Stimulated activated CD4-positive, alpha-beta T cell treated with anti-CD3 and anti-CD28 coated beads, Interleukin-15, amount 100 ng/mL, for 24 hours (primary cell): Measurements from ENCODE around the gene BTBD9.

Experiments
- DNase-seq: peaks from one replicate; pipeline ENCODE4 v3.0.0-alpha.2; 2020

Gene BTBD9

DNA sequence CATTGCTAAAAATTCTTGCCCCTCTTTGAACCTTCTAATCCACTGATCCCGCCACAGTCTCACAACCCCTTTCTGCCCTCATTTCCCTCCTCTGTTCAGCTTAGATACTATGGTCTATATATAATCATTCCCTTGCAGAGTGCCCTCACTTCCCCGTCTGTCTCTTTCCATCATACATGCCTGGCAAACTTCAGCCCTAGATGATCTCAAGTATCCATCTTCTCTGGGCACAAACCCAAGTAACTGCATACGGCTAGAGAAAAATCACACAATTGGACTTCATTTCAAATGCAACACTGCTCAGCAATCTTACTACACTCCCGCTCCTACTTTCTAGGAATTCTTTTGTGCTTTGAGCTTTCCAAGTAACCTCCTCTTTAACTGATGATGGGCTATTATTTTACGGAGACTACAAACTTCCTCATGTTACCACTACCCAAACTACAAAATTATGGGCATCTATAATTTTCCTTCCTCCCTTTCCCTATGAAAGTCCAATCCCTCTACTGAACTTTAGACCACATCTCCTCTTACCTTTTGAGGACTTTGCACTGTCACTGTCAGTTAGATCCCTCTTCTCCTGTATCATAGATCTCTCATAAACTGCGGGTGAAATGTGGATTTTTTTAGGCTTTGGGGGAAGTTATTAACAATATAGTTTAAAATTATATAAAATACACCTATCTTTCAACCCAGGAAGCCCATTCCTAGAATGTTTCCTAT is 135.6 kb downstream of the BTBD9 start:
- DNase-seq, result no peak

DNA sequence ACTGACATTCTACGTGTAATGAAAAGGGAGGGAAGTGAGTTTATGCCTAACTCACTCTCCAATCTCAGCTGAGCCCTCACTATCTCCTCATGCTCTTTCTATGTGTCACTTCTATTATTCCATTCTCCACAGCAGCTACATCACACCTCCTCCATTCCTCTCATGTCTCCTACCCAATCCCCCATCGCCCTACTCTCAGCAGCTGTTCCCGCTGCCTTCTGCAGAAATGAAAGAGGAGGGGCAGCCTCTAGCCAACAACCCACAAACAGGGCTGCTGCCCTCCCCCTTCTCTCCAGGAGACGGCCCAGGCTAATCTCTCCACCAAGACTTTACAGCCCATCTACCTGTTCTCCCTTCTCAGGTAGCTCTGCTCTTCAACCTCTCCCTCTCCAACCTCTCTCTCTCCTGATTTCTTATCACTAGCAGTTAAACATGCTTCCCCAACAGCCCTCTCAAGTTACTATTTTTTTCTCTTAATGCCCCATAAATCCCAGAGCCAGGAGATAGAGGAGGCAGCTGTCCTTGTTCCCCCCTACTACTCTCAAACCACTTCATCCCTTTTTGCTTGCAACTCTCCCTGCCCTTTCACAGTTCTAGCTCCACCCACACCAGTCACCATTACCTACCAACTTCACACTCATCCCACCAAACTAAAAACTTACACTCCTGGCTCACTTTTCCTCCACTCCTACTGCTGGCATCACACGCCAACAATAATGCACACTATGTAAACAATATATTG is 136.5 kb downstream of the BTBD9 start:
- DNase-seq, result no peak

DNA sequence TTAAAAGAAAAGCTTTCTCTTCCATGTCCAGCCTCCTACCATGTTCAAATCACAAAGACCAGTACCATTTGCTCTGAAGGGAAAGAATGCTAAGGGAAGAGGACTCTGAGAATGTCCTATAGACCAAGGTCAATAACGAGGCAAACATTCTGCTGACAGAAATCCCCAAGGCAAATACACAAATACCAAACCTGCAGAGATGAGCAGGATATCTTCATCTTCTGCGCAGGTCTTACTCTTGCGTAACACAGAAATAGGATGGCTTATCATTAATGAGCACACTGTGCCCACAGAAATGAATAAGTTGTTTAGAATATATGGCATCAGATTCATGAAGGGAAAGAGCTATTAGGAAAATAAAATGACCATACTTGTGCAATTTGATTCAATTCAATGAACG is 137.3 kb downstream of the BTBD9 start:
- no peak for DNase-seq

DNA sequence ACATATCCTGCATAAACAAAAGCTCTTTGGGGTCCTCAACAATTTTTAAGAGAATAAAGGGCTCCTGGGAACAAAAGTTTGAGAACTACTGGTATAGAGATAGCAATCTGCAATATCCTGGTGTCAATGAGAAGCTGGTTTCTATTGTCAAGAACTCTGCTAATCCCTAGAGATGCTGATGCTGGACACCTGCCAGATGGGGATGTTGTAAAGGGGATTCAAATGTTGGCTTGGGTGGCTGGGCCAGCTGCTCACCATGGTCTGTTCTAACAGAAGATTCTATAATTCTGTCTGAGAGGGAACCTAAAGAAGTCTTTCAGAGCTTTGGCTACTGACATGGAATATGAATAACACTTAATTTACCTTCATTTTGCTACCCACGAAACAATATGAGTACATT is 137.8 kb downstream of the BTBD9 start:
- DNase-seq, result no peak

DNA sequence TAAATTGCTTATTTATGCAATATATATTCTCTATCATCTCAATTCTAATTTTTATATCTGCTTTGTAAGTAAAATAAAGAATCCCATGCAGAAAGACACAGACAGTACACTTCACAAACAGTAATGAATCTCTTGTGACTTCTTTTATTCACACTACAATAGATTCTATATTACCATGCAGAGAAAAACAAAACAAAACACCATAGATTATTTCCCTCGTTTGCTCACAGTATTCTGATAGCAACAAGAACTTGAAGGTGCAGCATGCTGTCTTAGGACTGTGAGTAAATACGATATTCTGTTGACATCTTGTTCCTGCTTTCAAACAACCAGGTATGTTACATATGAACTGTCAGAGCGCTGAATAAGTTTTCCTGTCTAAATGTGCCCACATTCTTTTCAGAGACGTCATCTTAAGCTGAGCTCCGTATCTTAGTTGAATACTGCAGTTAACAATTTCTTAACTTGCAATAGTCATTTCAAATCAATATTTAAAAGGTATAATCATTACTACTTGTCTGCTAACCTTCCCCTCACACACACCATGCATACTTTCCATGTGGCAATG is 140.1 kb downstream of the BTBD9 start:
- no peak for DNase-seq

DNA sequence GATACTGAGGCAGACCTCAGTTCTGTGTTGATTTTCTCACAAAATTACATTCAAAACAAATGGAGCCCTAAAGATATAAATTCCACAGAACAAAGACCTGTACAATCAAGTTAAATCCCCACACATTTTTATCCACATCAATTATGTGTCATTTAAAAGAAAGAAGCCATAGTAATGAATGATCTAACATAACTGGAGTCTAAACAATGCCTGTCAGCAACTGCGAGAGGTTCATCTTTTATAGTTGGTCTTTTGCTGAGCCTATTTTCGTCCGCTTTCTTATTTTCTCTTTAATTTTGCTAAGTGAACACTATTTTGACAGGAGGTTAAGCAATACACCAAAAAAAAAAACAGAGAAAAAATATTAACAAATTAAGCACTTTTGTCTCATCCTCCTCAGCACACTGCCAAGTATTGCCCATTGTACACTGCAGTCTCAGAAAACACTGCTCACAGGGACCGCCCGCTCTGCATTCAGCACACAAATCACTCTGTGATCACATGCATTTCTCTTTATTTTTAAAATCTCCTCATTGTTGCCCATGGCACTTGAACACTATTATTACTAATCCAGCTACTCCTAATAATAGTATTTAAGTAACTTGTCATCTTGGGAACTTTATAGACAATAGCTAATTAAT is 140.8 kb downstream of the BTBD9 start:
- no peak for DNase-seq

DNA sequence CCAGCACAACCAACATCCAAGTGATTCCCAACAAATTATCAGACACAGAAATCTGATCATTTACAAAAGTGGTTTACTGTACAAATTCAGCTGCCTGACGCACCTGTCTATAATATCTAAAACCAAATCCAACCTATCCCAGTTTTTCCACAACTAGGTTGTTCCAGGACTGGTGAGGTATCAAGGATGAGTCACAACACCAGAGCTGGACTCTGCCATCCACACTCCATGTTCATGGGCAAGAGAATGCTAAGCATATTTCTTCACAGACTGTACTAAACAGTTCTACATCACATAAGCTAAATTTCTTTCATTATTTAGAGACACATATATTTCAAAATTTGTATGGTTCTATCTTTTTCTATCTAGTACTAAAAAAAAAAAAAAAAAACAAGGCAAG is 141.6 kb downstream of the BTBD9 start:
- no peak for DNase-seq

DNA sequence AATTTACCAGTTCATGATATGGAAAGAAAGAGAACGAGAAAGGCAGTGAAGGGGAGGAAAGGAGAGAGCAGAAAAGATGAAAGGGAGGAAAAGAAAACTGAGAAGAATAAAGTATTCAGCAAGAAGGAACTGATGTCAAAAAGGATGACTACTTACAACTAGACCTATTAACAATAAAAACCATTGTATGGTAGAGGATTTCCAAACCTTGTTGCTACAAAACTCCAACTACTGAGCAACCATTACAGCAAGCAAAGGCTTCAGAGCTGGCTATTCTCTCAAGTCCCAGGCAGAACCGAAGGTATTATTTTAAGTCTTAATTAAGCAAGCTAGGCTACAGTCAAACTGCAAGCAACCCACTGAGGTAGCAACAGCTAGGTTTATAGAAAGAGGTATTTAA is 142.2 kb downstream of the BTBD9 start:
- DNase-seq, result no peak

DNA sequence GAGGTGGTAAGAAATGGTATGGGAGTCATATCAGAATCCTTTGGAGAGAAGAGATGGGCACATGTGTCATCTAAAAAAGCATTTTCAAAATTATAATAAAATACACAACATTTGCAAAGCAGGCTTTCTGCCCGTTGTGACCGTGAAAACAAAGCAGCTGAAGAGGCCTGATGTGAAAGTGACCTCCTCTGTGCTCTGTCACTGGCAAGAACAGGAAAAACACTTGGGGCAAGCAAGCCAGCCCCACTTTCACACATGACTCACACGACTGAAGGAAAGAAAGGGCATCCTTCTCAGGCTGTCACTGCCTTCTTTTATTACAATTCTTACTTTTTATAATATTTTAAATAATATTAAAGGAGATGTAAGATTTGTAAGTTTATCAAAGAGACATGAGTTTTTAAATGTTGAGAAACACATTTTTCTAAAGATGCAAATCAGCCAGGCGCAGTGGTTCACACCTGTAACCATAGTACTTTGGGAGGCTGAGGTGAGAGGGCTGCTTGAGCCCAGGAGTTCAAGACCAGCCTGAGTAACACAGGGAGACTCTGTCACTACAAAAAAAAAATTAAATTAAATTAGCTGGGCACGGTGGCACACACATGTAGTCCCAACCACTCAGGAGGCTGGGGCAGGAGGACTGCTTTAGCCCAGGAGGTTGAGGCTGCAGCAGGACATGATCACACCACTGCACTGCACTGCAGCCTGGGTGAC is 143.7 kb downstream of the BTBD9 start:
- peak; percentile 23 for DNase-seq

DNA sequence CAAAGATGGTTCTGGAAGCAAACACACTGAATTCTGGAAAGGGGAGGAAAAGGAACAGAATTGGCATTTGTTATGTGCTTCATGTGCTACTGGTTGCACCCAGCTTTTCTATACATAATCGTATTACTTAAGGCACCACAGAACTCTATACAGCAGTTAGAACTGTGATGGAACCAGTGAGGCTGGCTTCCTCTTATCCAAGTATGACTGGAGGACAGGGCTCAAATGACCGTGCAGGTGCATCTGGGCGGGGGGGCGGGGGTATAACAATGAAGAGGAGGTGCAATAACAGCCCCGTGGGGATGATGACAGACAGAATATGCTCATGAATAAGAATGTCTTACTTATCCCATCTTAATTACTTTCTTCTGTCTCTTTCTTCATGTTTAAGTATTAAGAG is 144.2 kb downstream of the BTBD9 start:
- no peak for DNase-seq

DNA sequence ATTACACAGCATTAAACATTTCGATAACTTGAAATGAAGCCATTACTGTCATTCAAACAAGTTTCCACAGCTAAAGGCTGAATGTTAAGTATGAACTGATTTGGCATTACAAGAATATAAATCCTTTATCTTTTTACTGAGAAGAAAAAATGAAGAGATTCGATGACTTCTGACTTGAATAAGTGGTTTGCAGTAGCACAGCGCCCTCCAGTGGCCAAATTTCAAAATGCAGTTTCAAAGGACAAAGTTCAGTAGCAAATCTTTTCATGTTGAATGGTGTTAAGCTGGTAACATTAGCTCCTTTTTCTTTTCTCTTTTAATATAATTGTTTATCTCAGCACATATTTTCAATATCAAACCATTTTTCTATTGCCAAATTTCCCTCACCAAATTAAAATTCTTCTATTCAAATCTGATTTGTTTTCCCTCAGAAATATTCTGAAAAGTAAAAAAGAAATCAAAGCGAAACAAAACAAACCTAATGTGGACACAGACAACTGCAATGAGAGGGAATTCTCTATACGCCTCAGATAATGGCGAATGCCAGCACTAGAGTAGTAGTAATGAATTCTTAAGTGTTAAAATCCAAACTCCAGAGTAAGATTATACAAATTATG is 145.7 kb downstream of the BTBD9 start:
- peak; percentile 83 for DNase-seq

DNA sequence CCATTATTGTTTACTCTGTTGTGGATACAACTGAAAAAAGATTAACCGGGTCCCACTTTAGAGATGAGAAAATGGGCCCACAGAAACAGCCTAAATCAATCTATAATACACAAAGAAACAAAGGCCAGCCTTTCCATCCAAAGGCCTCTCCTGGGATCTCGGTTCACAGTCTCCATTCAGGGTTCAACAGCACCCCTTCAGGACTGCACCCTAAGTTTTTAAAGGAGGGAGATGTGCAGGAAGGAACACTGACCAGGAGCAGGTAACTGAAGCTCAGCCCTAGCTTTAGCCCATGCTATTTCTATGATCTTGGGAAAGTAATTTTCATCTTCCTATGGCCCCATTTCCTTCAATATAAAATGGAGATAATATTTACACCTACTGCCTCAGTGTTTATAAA is 147.7 kb downstream of the BTBD9 start:
- DNase-seq, result no peak

DNA sequence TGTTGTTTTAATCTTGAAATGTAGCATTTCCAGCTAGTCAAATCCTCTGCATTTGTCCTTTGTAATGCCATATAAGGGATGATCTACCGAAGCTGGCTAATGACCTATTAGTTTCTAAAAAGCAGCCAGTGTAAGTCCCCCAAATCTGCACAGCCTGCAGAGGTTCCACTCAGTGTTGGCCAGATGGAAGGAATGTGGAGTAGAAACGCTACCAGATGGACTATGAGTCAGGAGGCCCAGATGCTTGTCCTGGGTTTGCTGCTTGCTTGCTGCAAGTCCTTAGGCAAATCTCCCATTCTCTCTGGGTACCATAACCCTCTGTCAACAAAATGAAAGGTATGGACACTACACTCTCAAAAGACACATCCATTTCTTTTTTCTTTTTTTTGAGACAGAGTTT is 149.8 kb downstream of the BTBD9 start:
- no peak for DNase-seq

DNA sequence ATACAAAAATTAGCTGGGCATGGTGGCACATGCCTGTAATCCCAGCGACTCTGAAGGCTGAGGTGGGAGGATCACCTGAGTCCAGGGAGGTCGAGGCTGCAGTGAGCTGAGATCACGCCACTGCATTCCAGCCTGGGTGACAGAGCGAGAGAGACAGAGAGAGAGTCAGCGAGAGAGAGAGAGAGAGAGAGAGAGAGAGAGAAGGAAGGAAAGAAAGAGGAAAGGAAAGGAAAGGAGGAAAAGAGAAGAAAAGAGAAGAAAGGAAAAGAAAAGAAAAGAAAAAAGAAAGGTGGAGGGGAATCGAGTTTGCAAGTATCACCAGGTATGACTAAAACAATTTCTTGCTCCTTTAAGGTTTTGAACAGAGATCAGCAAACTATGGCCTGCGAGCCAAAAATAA is 152.3 kb downstream of the BTBD9 start:
- DNase-seq, result no peak

DNA sequence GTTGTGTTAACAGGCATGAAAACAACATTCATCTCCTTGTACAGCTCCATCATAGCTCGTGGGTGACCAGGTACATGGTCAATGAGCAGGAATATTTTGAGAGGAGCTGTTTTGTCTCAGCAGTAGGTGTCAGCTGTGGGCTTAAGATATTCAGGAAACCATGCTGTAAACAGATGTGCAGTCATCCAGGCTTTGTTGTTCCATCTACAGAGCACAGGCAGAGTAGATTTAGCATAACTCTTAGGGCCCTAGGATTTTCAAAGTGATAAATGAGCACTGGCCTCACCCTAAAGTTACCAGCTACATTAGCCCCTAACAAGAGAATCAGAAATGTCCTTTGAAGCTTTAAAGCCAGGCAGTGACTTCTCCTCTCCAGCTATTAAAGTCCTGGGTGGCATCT is 154.2 kb downstream of the BTBD9 start:
- DNase-seq, result no peak

DNA sequence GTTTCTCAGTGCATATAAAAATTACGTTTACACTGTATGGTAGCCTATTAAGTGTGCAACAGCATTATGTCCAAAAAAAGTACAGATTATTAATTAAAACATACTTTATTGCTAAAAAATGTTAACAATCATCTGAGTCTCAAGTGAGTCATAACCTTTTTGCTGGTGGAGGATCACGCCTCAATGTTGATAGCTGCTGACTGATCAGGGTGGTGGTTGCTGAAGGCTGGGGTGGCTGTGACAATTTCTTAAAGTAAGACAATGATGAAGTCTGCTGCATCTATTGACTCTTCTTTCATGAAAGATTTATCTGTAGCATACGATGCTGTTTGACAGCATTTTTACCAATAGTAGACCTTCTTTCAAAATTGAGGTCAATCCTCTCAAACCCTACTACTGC is 155.1 kb downstream of the BTBD9 start:
- DNase-seq, result no peak

DNA sequence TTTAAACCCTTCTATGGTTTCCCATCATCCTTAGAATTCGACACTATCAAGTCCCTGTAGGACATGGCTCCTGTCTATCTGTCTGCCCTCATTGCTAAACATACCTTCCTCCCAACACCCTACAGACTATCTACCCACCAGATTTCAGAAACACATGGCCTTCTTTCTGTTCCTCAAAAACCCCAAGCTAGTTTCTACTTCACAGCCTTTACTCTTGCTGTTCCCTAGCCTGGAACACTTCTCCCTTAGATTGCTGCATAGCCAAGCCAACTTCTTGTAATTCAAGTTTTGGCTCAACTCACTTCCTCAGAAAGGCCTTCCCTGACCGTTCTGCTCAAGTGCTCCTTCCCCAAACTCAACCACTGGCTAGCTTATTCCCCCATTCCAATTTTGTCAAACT is 156.2 kb downstream of the BTBD9 start:
- no peak for DNase-seq

DNA sequence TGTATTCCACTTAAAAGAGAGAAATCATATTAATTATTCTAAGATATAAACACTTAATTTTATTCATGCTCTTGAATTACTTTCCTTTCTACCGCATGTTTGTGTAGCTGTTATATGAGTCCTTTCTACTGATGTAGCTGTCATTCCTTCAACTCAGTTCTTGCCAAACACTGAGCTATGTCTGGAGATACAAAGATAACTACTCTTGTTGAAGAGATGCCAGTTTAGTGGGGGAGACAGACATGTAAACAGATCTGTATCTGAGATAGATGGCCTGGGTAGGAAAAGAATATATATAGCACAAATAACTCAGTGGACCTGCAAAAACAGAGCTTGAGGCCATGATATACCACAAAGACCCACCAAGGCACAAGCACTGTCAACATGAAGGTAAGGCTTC is 157.3 kb downstream of the BTBD9 start:
- DNase-seq, result no peak

DNA sequence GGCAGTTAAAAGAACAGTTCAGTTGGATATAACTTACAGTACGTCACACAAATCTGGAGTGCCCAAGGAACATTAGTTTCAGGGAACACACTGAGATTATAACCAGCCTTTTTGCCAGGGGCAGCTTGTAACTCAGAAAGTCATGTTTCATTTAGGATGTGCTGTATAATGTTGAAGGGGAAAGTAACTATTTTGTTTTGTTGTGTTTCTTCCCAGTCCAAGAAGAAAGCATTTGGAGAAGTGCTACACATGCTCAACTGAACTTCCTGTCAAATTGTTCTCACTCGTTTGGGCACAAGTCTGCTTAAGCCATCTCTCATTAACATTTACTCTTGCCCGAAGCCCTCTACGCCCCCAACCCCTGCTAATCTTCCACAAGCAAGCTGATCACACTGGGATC is 157.9 kb downstream of the BTBD9 start:
- DNase-seq, result no peak

DNA sequence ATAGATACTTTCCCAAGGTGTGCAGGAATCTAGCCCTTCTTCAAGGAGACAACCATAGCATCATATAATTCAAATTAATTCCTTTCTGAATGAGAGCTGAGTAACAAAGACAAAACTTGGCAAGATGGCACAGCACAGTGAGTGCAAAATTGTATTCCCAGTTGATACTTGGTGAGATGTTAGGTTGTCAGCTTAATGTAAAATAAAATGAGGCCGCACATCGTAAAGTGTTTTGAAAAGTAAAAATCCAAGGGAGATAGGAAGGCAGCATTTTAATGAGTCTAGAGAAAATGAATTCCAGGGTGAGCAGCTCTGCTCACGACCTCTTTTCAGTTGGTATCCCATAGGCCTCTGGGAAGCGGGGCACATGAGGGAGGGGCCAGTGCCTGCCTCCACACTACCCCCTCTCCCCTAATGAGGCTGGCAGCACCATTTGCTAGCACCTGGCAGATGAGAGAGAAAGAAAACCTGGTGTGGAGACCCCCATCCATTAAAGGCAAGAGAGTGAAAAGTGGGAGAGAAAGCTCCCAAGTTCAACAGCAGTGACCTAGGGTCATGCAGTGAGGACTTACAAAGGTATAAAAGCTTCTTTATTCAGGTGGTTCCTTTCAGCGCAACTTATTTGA is 158.4 kb downstream of the BTBD9 start:
- DNase-seq, result no peak

DNA sequence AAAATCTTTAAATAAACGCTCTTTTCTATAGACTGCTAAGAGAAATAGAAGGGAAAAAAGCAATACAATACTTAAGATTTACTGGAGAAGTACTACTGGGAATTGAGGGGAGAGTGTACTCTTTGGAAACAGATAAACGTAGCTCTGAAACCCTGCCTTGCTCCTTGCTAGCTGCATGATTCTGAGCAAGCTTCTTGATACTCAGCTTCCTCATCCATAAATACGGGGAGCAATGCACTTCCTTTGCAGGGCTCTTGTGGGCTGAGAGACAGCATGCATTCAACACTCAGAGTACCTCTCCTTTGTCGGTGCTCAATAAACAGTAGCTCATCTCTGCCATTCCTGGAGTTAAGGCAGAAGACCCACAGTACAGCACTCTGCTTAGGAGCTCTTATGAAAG is 159.7 kb downstream of the BTBD9 start:
- no peak for DNase-seq

DNA sequence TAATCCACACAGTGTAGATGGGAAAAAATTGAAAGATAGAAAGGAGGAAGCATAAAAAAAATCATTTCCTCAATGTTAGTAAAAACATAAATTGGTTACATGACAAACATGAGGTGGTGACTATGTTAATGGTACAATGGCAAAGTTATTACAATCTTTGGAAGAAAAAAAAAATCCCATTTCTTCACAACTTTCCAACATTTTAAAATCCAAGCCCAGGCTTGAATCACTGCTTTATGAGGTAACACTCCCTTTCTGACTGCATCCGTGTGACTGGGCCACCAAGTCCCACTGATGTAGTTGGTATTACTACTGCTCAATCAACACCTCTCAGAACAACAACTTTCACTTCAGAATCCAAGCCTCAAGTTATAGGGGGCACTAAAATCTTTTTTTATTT is 160.4 kb downstream of the BTBD9 start:
- no peak for DNase-seq
